Medulla oblongata (tissue), 1 donor: Measurements from ENCODE around the gene GRPEL1.
"Not testable (repeated sequence)": the region's sequence is repeated elsewhere in the genome, so short reads cannot be mapped to it uniquely, and the experiment has no call there.

ENCODE experiments used
- DNase-seq: peaks from one replicate; pipeline ENCODE4 v3.0.0-alpha.2; 2015; ENCODE audit errors: extremely low spot score

The GRPEL1 gene

GRCh38 chr4:7067452-7068278, at the start of gene GRPEL1:
Gene GRPEL1 (minus strand): TSS chr4:7068064. CDS start chr4:7068032, 32 bp downstream.
- DNase-seq, result peak; percentile 100

- DNase-seq, result no peak
Measured at GRCh38 chr4:7116705-7117104, 48.8 kb upstream of the GRPEL1 start.

- DNase-seq, result no peak
Measured at GRCh38 chr4:7115557-7116340, 47.9 kb upstream of the GRPEL1 start.

- no peak for DNase-seq
Measured at GRCh38 chr4:7112656-7113055, 44.8 kb upstream of the GRPEL1 start.

GRCh38 chr4:7111441-7111840, 43.6 kb upstream of the GRPEL1 start:
- no peak for DNase-seq

- no peak for DNase-seq
Measured at GRCh38 chr4:7110546-7110945, 42.7 kb upstream of the GRPEL1 start.

GRCh38 chr4:7109169-7109568, 41.3 kb upstream of the GRPEL1 start:
- DNase-seq, result no peak

GRCh38 chr4:7108660-7109059, 40.8 kb upstream of the GRPEL1 start:
- no peak for DNase-seq

- DNase-seq, result no peak
Measured at GRCh38 chr4:7108046-7108625, 40.3 kb upstream of the GRPEL1 start.

- no peak for DNase-seq
Measured at GRCh38 chr4:7107166-7107905, 39.5 kb upstream of the GRPEL1 start.

GRCh38 chr4:7105276-7105675, 37.4 kb upstream of the GRPEL1 start:
- DNase-seq, result no peak

GRCh38 chr4:7104366-7105031, 36.6 kb upstream of the GRPEL1 start:
- DNase-seq, result no peak

- DNase-seq, result peak; percentile 12
Measured at GRCh38 chr4:7103607-7104365, 35.9 kb upstream of the GRPEL1 start.

- peak; percentile 92 for DNase-seq
Measured at GRCh38 chr4:7103031-7103606, 35.3 kb upstream of the GRPEL1 start.

- DNase-seq, result not testable (repeated sequence)
Measured at GRCh38 chr4:7102516-7102909, 34.6 kb upstream of the GRPEL1 start.

GRCh38 chr4:7101692-7102515, 34.0 kb upstream of the GRPEL1 start:
- peak; percentile 90 for DNase-seq

GRCh38 chr4:7096236-7096635, 28.4 kb upstream of the GRPEL1 start:
- peak; percentile 9 for DNase-seq

- no peak for DNase-seq
Measured at GRCh38 chr4:7095611-7096155, 27.8 kb upstream of the GRPEL1 start.

GRCh38 chr4:7094916-7095315, 27.1 kb upstream of the GRPEL1 start:
- DNase-seq, result no peak
